K562 (cell line): Measurements from ENCODE around the gene ZNF586. TPM values are rescaled to one million over a fixed set of nuclear protein-coding genes. Genes with fewer than 3 reads are reported as not detected.
A peak's percentile ranks its signal among the peaks of the same experiment; 100 is the strongest.

Experiments
- ATF3 ChIP-seq, 2 experiments: fragments of 450-650 bp in 1 of 2; sonication (generic) in 1 of 2; formaldehyde crosslinking in 1 of 2; IDR thresholded peaks in 1 of 2; conservative IDR thresholded peaks in 1 of 2; 2 replicates each; pipeline versions ENCODE4 v1.6.1 to v1.8.1; 2016 to 2023; ENCODE audit warnings: mild to moderate bottlenecking in 2 of 2, moderate library complexity in 2 of 2, inconsistent platforms in 1 of 2, missing genetic modification reagents in 1 of 2
- BDP1 ChIP-seq: IDR thresholded peaks from 3 replicates; pipeline ENCODE4 v1.6.1; 2011; ENCODE audit not compliant: insufficient read length, insufficient read depth
- BRCA1 ChIP-seq, 2 experiments: fragments of 450-650 bp in 1 of 2; sonication (generic) in 1 of 2; formaldehyde crosslinking in 1 of 2; IDR thresholded peaks; 2 replicates each; pipeline versions ENCODE4 v1.5.0 to v1.6.1; 2017 to 2020; ENCODE audit warnings: mild to moderate bottlenecking in 1 of 2, missing genetic modification reagents in 1 of 2
- CBX2 ChIP-seq: fragments of 200-600 bp; sonication (generic); IDR thresholded peaks from one replicate; pipeline ENCODE4 v1.6.1; 2012; ENCODE audit warnings: mild to moderate bottlenecking, low read length, inconsistent platforms; ENCODE audit not compliant: insufficient read depth, poor library complexity, severe bottlenecking
- CUX1 ChIP-seq: fragments of 200-800 bp; sonication (Bioruptor generic); IDR thresholded peaks from 2 replicates; pipeline ENCODE4 v1.6.1; 2016; ENCODE audit warnings: missing genetic modification characterization, missing compliant biosample characterization
- E2F6 ChIP-seq, 2 experiments: IDR thresholded peaks; 2 replicates each; pipeline ENCODE4 v1.6.1; 2011; ENCODE audit warnings: borderline replicate concordance in 1 of 2, control low read depth in 1 of 2, low read depth in 1 of 2, low read length in 1 of 2, mild to moderate bottlenecking in 1 of 2, mixed read lengths in 1 of 2, moderate library complexity in 1 of 2; ENCODE audit not compliant: insufficient read depth in 1 of 2, insufficient read length in 1 of 2, poor library complexity in 1 of 2, severe bottlenecking in 1 of 2; ENCODE audit errors: extremely low read depth in 1 of 2
- FOXA1 ChIP-seq: fragments of 450-650 bp; IDR thresholded peaks from 2 replicates; pipeline ENCODE4 v1.6.1; 2016; ENCODE audit warnings: mild to moderate bottlenecking, borderline replicate concordance
- NUFIP1 ChIP-seq: fragments of 450-650 bp; IDR thresholded peaks from 2 replicates; pipeline ENCODE4 v1.6.1; 2018; ENCODE audit not compliant: partially characterized antibody
- PRDM10 ChIP-seq: fragments of 450-650 bp; IDR thresholded peaks from 2 replicates; pipeline ENCODE4 v1.6.1; 2018; ENCODE audit not compliant: partially characterized antibody
- RBM34 ChIP-seq: fragments of 200-400 bp; formaldehyde crosslinking; IDR thresholded peaks from 2 replicates; pipeline ENCODE4 v1.6.1; 2018; ENCODE audit warnings: low read length, borderline replicate concordance; ENCODE audit not compliant: insufficient read depth
- SMAD2 ChIP-seq: fragments of 150-350 bp; IDR thresholded peaks from 2 replicates; pipeline ENCODE4 v1.6.1; 2014; ENCODE audit warnings: low read depth, mild to moderate bottlenecking, low read length
- SNIP1 ChIP-seq: fragments of 450-650 bp; IDR thresholded peaks from 2 replicates; pipeline ENCODE4 v1.7.1; 2017; ENCODE audit warnings: low read depth, mild to moderate bottlenecking
- SRSF3 ChIP-seq: fragments of 200-400 bp; formaldehyde crosslinking; IDR thresholded peaks from 2 replicates; pipeline ENCODE4 v1.6.1; 2016; ENCODE audit warnings: mild to moderate bottlenecking, low read length, moderate library complexity; ENCODE audit not compliant: insufficient read depth
- ZNF717 ChIP-seq: fragments of 250-450 bp; sonication (Bioruptor Pico); IDR thresholded peaks from 2 replicates; pipeline ENCODE4 v1.5.0; 2021
- ZNF77 ChIP-seq: fragments of 250-450 bp; sonication (Bioruptor Pico); IDR thresholded peaks from 2 replicates; pipeline ENCODE4 v1.5.0; 2020
- polyA plus RNA-seq, 8 experiments: library from polyadenylated mRNA; depleted of rRNA in 4 of 8; stranded (reverse) in 5 of 8; unstranded in 3 of 8; fragments of >200 nt; fragmentation: Nextera tagmentation in 2 of 8; fragmentation: Illumina TruSeq in 1 of 8; extraction: Ambion mirVana in 2 of 8; extraction: Trizol in 1 of 8; gene quantifications; 2 replicates each; pipeline versions ENCODE4 v1.2.1 to v1.2.3, GENCODE V29; 2011 to 2014; ENCODE audit warnings: inconsistent platforms in 1 of 8, missing spikeins in 1 of 8
- total RNA-seq, 7 experiments: library from RNA; depleted of rRNA in 6 of 7; stranded (reverse); fragments of >200 nt in 6 of 7; fragmentation: Illumina TruSeq in 2 of 7; extraction: Trizol in 2 of 7; gene quantifications; 2 replicates each; pipeline versions ENCODE4 v1.2.1 to v1.2.3, GENCODE V29; 2011 to 2021; ENCODE audit warnings: low replicate concordance in 1 of 7

ZNF586 gene
- total and polyA plus RNA-seq, 9 of the 15 experiments (the other 6 are each of a cell fraction or from before 2014, with no cell fraction given) = 2.5 to 12.6 (median 8.4) TPM

GRCh38 chr19:57769345-57770131 is at the start of gene ZNF586 (continued):
- TF ChIP-seq BRCA1 (IDR thresholded peaks at IDR 0.05) (no peak), BRCA1 (CRISPR knock-in tag; IDR thresholded peaks at IDR 0.05) (no peak), BDP1 (no peak), SMAD2 (no peak), FOXA1 (no peak), PRDM10 (no peak), ATF3 (IDR thresholded peaks at IDR 0.05) (no peak), ATF3 (CRISPR knock-in tag; conservative IDR thresholded peaks at IDR 0.05) (no peak), NUFIP1 (no peak), CBX2 (no peak), ZNF77 (no peak), CUX1 (CRISPR knock-in tag) (no peak), RBM34 (no peak), ZNF717 (CRISPR knock-in tag) (no peak), SNIP1 (no peak), SRSF3 (no peak), E2F6 (IDR thresholded peaks at IDR 0.05; ENCODE audit: borderline replicate concordance in 1 of 2, extremely low read depth in 1 of 2, insufficient read depth in 1 of 2, insufficient read length in 1 of 2, low read depth in 1 of 2, low read length in 1 of 2, poor library complexity in 1 of 2, severe bottlenecking in 1 of 2) (peak; percentile 68 to 71)
